ENCODE measurements around the gene HOXC12. TPM values are rescaled to one million over a fixed set of nuclear protein-coding genes. Genes with fewer than 3 reads are reported as not detected.

HOXC12 gene
- total RNA-seq, 1 experiment from 2014 or later: 5.1 TPM

GRCh38 chr12:53998110-53998899 lies 43.6 kb downstream of the HOXC12 start:
- H3K4me1 ChIP-seq (ENCODE audit: control insufficient read depth, insufficient read depth, low read length): peaks cover 9% of the 10 kb centered on the region
- DNase-seq (ENCODE audit: low read depth, low spot score) (no peak), ATAC-seq (peak; percentile 28)
- BruUV-seq (replicated peaks): no TSS peak
- intact Hi-C loops (cut with micrococcal nuclease; ENCODE audit: unreplicated experiment) (loop anchor here (10.0 kb wide), 1 partner anchor 614 kb away; the partner anchor contains the start of gene SP1), in situ Hi-C loops (cut with HindIII; ENCODE audit: low pct_unique_long_range_greater_than_20kb, low sequenced_read_pairs) (no loop called here)
- TF ChIP-seq CTCF (IDR thresholded peaks at IDR 0.05) (no peak), POLR2AphosphoS5 (IDR thresholded peaks at IDR 0.05; ENCODE audit: low read depth, low read length) (peak; percentile 38; the same call in 1 of the 2 replicates), SIN3A (IDR thresholded peaks at IDR 0.05; ENCODE audit: borderline replicate concordance, insufficient read depth, low read depth, low read length) (no peak), TCF7L2 (IDR thresholded peaks at IDR 0.05; ENCODE audit: low read depth, low read length) (no peak), REST (IDR thresholded peaks at IDR 0.05; ENCODE audit: insufficient read depth in 1 of 2, low read depth in 2 of 2, low read length in 1 of 2) (0 out of 4 replicates have a peak, but pooled peaks of 1 of the 2 experiments have one; percentile 18)
- ChIA-PET CTCF (interaction anchor here (1.6 to 1.7 kb wide), 2 partner anchors 10 to 13 kb away, joined by 5 to 9 read pairs; partner anchors contain the start of gene HOXC10), POLR2A (interaction anchor here (0.7 to 1.2 kb wide), 2 partner anchors 10 to 12 kb away, joined by 3 to 9 read pairs; no protein-coding TSS in a partner anchor)
- H3K27me3 ChIP-seq (ENCODE audit: control insufficient read depth, insufficient read depth, low read length): no peaks in the 10 kb centered on the region
- peaks cover 3% of the 10 kb centered on the region for H3K36me3 ChIP-seq (ENCODE audit: control insufficient read depth, insufficient read depth, low read length)
- peak overlapping the region; percentile 66 to 67 for H3K4me3 ChIP-seq (ENCODE audit: low read depth in 2 of 2, low read length in 2 of 2)
- H3K27ac ChIP-seq (ENCODE audit: low read length): peak overlapping the region; percentile 99
- no peaks in the 10 kb centered on the region for H3K9me3 ChIP-seq (ENCODE audit: control insufficient read depth, insufficient read depth, low read depth, low read length)

DNA sequence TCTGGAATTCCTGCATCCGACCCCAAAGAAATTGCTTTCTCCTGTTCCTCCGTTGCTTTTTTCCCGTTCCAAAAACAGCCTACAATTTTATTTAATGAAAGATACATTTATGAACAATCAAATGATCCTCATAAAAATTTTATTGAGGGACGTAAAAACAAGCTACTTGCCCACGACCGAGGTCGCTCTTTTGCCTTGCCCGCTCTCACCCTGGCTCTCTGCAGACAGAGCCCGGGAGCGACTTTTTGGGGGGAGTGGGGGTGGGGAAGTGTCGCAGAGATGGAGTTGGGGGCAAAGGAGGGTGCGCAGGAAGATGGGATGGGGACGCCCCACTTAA lies 44.2 kb downstream of the HOXC12 start:
- intact Hi-C loops (cut with micrococcal nuclease; ENCODE audit: unreplicated experiment): loop anchor here (10.0 kb wide), 1 partner anchor 614 kb away; the partner anchor contains the start of gene SP1
- no peaks in the 10 kb centered on the region for H3K9me3 ChIP-seq (ENCODE audit: control insufficient read depth, insufficient read depth, low read depth, low read length)
- H3K4me3 ChIP-seq (ENCODE audit: low read depth in 2 of 2, low read length in 2 of 2): peak overlapping the region; percentile 66 to 67
- no peak for DNase-seq (ENCODE audit: low read depth, low spot score)
- no peaks in the 10 kb centered on the region for H3K27me3 ChIP-seq (ENCODE audit: control insufficient read depth, insufficient read depth, low read length)
- CTCF ChIA-PET: interaction anchor here (0.6 to 1.7 kb wide), 2 partner anchors 11 to 14 kb away, joined by 6 to 9 read pairs; partner anchors contain the start of gene HOXC10
- ATAC-seq: no peak
- peaks cover 3% of the 10 kb centered on the region for H3K36me3 ChIP-seq (ENCODE audit: control insufficient read depth, insufficient read depth, low read length)
- peak overlapping the region; percentile 99 for H3K27ac ChIP-seq (ENCODE audit: low read length)
- in situ Hi-C loops (cut with HindIII; ENCODE audit: low pct_unique_long_range_greater_than_20kb, low sequenced_read_pairs): no loop called here
- BruUV-seq (replicated peaks): no TSS peak
- TF ChIP-seq TCF7L2 (IDR thresholded peaks at IDR 0.05; ENCODE audit: low read depth, low read length) (peak; percentile 63; the same call in 1 of the 2 replicates), SIN3A (IDR thresholded peaks at IDR 0.05; ENCODE audit: borderline replicate concordance, insufficient read depth, low read depth, low read length) (no peak), CTCF (IDR thresholded peaks at IDR 0.05) (no peak), REST (IDR thresholded peaks at IDR 0.05; ENCODE audit: insufficient read depth in 1 of 2, low read depth in 2 of 2, low read length in 1 of 2) (no peak), POLR2AphosphoS5 (IDR thresholded peaks at IDR 0.05; ENCODE audit: low read depth, low read length) (no peak)
- peaks cover 14% of the 10 kb centered on the region for H3K4me1 ChIP-seq (ENCODE audit: control insufficient read depth, insufficient read depth, low read length)
- POLR2A ChIA-PET: interaction anchor here (0.7 to 1.2 kb wide), 2 partner anchors 11 to 13 kb away, joined by 3 to 9 read pairs; no protein-coding TSS in a partner anchor

Data from Panc1 (cell line).